HEK293 (cell line): ENCODE data around the gene PLEKHA5.

Experiments used
- FEZF1 ChIP-seq: fragments of 450-650 bp; formaldehyde crosslinking; IDR thresholded peaks from 2 replicates; pipeline ENCODE4 v1.5.1; 2016; ENCODE audit warnings: missing biosample characterization, missing genetic modification characterization
- ZNF24 ChIP-seq: fragments of 450-650 bp; formaldehyde crosslinking; IDR thresholded peaks from 2 replicates; pipeline ENCODE4 v1.5.1; 2016; ENCODE audit warnings: missing biosample characterization, missing genetic modification characterization
- ZNF529 ChIP-seq: fragments of 450-650 bp; formaldehyde crosslinking; IDR thresholded peaks from 2 replicates; pipeline ENCODE4 v1.5.1; 2017; ENCODE audit warnings: missing genetic modification characterization, missing biosample characterization; ENCODE audit not compliant: insufficient replicate concordance
- ZNF843 ChIP-seq: fragments of 450-650 bp; formaldehyde crosslinking; IDR thresholded peaks from 2 replicates; pipeline ENCODE4 v1.5.1; 2016; ENCODE audit warnings: missing biosample characterization, missing genetic modification characterization
- TF ChIP-seq, protein P1 (sequence below): fragments of 450-650 bp; formaldehyde crosslinking; IDR thresholded peaks from 2 replicates; pipeline ENCODE4 v1.5.1; 2016; ENCODE audit warnings: missing biosample characterization, missing genetic modification characterization

DNA sequence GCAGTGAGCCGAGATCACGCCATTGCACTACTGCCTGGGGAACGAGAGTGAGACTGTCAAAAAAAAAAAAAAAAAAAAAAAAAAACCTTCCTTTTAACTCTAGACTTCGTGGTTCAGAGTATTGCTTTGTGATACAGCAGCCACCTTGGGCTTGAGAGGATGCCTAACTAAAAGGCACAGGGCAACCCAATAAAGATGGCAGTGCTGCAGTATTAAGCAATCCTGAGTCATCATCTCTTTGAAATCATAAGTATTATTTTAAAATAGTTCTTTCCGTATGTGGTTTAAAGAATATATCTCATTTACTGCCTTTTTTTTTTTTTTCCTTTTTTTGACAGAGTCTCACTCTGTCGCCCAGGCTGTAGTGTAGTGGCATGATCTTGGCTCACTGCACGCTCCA lies 116.1 kb downstream of the PLEKHA5 start:
- TF ChIP-seq ZNF24 = no peak
- no peak for TF ChIP-seq ZNF529 (tag by site-specific recombination)
- TF ChIP-seq ZNF843 (tag by site-specific recombination) = no peak
- TF ChIP-seq, protein P1, sequence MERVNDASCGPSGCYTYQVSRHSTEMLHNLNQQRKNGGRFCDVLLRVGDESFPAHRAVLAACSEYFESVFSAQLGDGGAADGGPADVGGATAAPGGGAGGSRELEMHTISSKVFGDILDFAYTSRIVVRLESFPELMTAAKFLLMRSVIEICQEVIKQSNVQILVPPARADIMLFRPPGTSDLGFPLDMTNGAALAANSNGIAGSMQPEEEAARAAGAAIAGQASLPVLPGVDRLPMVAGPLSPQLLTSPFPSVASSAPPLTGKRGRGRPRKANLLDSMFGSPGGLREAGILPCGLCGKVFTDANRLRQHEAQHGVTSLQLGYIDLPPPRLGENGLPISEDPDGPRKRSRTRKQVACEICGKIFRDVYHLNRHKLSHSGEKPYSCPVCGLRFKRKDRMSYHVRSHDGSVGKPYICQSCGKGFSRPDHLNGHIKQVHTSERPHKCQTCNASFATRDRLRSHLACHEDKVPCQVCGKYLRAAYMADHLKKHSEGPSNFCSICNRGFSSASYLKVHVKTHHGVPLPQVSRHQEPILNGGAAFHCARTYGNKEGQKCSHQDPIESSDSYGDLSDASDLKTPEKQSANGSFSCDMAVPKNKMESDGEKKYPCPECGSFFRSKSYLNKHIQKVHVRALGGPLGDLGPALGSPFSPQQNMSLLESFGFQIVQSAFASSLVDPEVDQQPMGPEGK (tag by site-specific recombination) = no peak
- TF ChIP-seq FEZF1 = no peak
